MV-4-11 (cell line): ENCODE results near the gene GPR149.
A peak's percentile ranks its signal among the peaks of the same experiment; 100 is the strongest.

ENCODE experiments used
- DNase-seq: peaks from one replicate; lab custom pipeline; 2025; lab: John Stamatoyannopoulos, UW

GPR149 gene

GRCh38 chr3:154338570-154338969, 91.4 kb downstream of the GPR149 start:
- DNase-seq: no peak

GRCh38 chr3:154338008-154338407, 92.0 kb downstream of the GPR149 start:
- DNase-seq: no peak

GRCh38 chr3:154334973-154335420, 95.0 kb downstream of the GPR149 start:
- DNase-seq: peak; percentile 10

DNA sequence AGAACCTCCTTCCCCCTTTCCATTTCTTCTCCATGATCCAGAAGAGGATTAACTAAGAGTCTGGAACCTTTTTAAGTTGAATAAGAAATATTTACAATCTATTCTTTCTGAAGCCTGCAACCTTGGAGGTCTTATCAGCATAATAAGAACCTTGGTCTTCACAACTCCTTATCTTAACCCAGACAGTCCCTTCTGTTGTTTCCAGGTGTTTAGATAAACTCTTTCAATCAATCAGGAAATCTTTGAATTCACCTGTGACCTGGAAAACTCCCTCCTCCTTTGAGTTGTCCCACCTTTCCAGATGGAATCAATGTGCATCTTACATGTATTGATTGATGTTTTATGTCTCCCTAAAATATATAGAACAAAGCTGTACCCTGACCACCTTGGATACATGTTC, 102.1 kb downstream of the GPR149 start:
- DNase-seq: no peak

DNA sequence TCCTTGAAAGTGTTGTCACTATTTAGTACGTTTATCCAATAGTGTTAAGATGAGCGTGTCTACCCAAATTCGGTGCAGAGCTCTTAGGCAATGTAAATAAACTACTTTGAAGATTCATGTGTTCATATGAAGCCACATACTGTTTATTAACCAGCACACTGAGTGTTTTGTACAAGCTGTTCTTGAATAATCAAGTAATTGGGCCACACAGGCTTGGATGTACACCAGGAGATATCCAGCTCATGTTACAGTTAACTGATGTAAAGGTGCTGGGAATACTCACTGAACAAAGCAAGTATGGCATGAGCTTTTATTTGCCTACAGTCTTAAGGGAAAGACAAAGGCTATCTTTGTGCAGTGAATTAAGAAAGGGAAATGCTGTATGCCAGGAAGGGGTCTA, 105.1 kb downstream of the GPR149 start:
- no peak for DNase-seq

DNA sequence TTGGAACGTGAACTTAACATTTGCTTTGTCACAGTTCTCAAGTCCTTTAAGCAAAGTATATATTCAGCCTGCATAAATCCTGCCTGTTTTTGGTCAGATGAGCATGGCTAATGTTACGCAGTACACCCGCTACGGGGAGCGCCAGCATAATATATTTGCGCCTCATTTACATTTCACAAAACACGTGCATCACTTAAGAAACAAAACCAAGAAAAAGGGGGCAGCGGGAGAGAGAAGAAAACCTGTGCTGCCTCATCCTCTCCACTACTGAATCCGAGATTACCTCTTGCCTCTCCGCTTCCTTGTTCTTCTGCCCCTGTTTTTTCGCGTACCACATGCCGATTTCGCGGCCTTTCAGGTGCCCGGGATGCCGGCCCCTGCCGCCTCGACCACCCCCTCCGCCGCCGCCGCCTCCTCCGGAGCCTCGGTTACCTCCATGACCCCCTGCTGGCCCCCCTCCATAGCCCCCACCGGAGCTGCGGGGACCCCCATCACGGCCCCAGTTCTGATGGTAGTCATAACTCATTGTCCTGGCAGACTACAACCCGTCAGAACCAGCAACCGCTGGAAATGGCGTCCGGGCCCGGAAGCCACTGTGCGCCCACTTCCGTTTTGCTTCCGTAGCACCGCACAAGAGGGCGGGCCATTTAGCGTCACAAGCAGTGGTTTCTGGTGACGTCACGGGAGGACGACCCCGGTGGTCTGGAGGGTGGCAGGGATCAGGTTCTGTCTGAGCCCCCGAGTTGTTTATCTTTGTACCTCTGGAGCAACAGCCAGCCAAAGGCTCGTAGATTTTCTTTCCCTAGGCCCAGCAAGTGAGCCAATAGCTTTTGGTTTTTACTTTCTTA, 105.9 kb downstream of the GPR149 start, which contains the start of gene DHX36:
Gene DHX36, minus strand, starts transcription at position 597 of the 848 bp plus-strand sequence. Its CDS starts 71 bp downstream, at position 526.
- peak; percentile 86 for DNase-seq

DNA sequence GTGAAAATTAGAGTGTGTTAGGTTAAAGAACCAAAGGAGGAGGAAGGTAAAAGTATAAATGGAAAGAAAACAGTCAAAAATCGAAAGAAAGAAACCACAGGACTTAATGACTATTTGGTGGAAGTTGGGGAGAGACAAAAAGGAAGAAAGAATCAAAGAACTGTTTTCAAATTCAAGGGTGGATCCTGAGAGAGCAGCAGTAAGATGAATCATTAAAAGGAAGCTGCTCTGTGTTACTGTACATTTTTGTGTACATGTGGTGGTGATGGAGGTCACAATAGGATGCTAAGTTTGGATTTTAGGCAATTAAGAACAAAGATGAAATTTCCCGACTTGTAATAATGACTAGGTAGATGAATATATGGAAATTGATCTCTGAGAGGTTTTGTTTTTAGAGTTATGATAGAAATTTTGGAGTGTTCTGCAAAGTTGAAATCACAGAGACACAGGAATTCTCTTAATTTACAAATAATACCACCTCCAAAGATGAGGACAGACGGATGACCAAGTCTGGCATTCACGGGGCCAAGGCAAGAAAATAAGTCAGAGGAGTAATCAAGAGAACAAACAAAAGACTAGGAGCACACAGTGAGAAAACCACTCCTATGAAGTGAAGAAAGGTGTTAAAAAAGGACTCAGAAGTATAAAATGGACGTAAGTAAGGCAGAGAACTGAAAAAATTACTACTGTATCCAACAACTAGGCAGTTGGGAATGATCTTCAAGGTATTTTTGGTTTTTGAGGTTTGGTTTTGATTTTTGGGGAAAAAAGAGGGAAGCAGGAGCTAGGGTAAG, 112.8 kb downstream of the GPR149 start:
- DNase-seq: no peak

- no peak for DNase-seq
These were observed 115.8 kb downstream of the GPR149 start for GRCh38 chr3:154314152-154314551.

- no peak for DNase-seq
These were observed 119.2 kb downstream of the GPR149 start for GRCh38 chr3:154310840-154311239.

- no peak for DNase-seq
These were observed 122.6 kb downstream of the GPR149 start for GRCh38 chr3:154307363-154307762.

DNA sequence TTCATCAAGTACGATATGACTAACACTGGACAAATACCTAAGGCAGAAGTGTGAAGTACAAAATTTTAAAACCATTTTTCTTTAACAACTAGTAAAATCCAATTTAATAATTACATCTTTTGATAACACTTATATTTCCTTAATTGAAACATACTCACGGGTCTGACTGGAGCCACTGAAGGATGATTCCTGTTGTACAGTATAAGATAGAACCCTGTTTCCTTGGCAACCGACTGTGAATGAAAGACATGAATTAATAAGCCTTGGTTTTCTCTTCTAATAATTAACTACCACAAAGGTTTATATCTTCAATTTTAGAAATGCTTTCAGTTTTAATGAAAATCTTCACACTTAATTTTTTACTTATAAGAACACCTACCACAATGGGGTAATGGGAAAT, 125.1 kb downstream of the GPR149 start:
- no peak for DNase-seq

DNA sequence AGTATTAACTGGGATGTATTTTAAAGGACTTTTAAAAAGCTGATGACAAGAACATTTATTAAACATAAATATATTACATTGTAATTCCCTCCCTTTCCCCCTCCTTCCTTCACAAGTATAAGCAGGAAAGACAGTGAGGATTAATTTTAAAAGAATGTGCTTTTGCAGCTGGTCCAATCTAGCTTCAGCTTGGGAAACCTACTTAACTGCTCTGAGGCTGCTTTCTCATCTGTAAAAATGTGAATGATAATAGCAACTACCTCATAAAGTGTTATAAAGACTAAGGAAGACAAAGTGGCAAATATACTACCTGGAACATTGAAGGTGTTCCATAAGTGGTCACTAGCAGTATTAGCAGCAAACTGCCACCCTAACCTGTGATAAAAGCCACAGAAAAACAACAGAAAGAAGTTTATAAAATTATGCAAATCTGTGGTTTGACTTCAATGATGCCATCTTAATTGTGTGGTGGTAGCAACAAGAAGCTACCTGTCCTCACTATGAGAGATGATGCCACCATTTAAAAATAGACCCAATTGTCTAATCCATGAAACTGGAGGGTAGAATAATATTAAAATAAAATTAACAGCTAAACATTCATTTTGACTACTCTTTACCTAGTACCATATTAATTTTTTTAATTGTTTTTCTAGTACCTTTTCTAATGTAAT, 125.7 kb downstream of the GPR149 start:
- DNase-seq: no peak

DNA sequence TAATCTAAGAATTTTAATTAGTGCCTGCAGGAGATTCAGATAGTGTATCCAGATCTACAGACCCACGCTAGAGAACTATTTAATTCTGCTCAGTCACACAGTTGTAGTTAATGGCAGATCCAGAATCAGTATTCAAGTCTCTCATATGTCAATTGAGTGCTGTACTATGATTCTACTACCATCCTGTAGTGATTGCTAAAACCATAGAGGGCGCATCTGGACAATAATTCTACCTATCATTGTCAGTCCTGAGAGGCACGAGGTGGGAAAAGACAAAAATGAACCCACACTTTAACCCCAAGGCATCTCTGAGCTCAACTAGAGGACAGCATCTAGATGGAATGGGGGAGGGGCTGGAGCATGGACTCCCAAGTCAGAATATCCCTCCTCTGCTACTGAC, 128.4 kb downstream of the GPR149 start:
- no peak for DNase-seq

DNA sequence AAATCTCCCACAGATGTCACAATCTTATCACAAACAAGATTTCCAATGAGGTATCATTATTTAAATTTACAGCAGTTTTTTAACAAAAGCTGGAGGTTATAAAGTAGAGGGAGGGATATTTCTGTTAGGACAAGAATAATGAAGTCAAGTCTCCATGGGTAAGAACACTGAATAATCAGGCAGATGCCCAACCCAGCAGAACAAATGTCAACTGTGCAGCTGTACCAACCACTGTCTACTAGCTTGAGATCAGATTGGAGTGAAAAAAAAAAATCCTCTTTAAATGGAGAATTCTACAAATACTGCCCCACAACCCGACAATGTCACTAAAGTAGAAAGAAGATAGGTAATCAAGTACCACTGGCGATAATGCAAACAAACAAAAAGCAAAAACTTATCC, 136.0 kb downstream of the GPR149 start:
- no peak for DNase-seq

DNA sequence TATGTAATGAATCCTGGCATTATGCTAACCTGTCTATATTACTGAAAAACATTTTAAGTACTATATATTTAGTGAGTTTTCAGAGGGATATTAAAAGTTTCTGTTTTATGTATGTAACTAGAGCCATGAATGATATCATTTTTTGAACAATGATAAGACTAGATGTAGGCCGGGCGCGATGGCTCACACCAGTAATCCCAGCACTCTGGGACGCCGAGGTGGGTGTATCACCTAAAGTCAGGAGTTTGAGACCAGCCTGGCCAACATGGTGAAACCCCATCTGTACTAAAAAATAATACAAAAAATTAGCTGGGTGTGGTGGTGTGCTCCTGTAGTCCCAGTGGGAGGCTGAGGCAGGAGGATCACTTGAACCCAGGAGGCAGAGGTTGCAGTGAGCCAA, 139.8 kb downstream of the GPR149 start:
- no peak for DNase-seq
